Colonic mucosa (tissue), 4 donors: ENCODE data around the gene SPEF2. TPM values are rescaled to one million over a fixed set of nuclear protein-coding genes. Genes with fewer than 3 reads are reported as not detected.

Source experiments
- DNase-seq: peaks from one replicate; pipeline ENCODE4 v3.0.0-alpha.2; 2020
- H3K27ac ChIP-seq: fragments of 200-600 bp; one replicate; pipeline ENCODE4 v1.8.0; 2021
- H3K27me3 ChIP-seq: fragments of 200-600 bp; one replicate; pipeline ENCODE4 v1.8.0; 2021
- H3K36me3 ChIP-seq: fragments of 200-600 bp; one replicate; pipeline ENCODE4 v1.8.0; 2021
- H3K4me1 ChIP-seq: fragments of 200-600 bp; one replicate; pipeline ENCODE4 v1.8.0; 2021; ENCODE audit warnings: mild to moderate bottlenecking
- H3K4me3 ChIP-seq: fragments of 200-600 bp; one replicate; pipeline ENCODE4 v1.8.0; 2021
- H3K9ac ChIP-seq, 2 donors: one replicate each; pipeline ENCODE4 v1.7.0; 2013; ENCODE audit warnings: control low read depth in 2 of 2, low read depth in 2 of 2, low read length in 2 of 2
- H3K9me3 ChIP-seq: fragments of 200-600 bp; one replicate; pipeline ENCODE4 v1.8.0; 2021
- CTCF ChIP-seq: fragments of 200-600 bp; IDR thresholded peaks from one replicate; pipeline ENCODE4 v1.8.0; 2022; ENCODE audit warnings: antibody characterized with exemption, mild to moderate bottlenecking
- intact Hi-C: fragments of 100-400 bp; cut with DNase I; formaldehyde crosslinking; loops from one replicate; pipeline ENCODE4 v1.14.1; 2022
- total RNA-seq, 2 donors: library from RNA; stranded (reverse); fragmentation: NEBNext Ultra II Directional in 1 of 2; extraction: Animal tissue kit (Norgen Biotek cat#: 25700) in 1 of 2; gene quantifications; one replicate each; pipeline ENCODE4 v1.2.1, GENCODE V29; 2021
- donor health status: healthy.
- donor health status: DM: no; HTN: no; CAD: no.
- donor health status: DM: no; HTN: no; CAD: no.

SPEF2 gene
- total RNA-seq, 2 donors from 2014 or later: 3.3 to 6.0 TPM

- Histone ChIP-seq H3K9ac (no peak overlapping the region), H3K4me3 (no peak overlapping the region), H3K9me3 (no peaks in the 10 kb centered on the region), H3K27me3 (no peaks in the 10 kb centered on the region), H3K36me3 (no peaks in the 10 kb centered on the region), H3K27ac (no peak overlapping the region), H3K4me1 (no peaks in the 10 kb centered on the region)
- TF ChIP-seq CTCF: no peak
- intact Hi-C loops: no loop called here
- DNase-seq: no peak
Observed at GRCh38 chr5:35771839-35772238, 154.2 kb downstream of the SPEF2 start.

- no peak for DNase-seq
- Histone ChIP-seq H3K27ac (no peak overlapping the region), H3K27me3 (no peaks in the 10 kb centered on the region), H3K4me1 (no peaks in the 10 kb centered on the region), H3K4me3 (no peak overlapping the region), H3K9ac (no peak overlapping the region), H3K9me3 (no peaks in the 10 kb centered on the region), H3K36me3 (no peaks in the 10 kb centered on the region)
- TF ChIP-seq CTCF: no peak
- intact Hi-C loops: no loop called here
Observed at GRCh38 chr5:35773967-35774366, 156.3 kb downstream of the SPEF2 start.

GRCh38 chr5:35776757-35777156, 159.1 kb downstream of the SPEF2 start:
- no peak overlapping the region for H3K27ac ChIP-seq
- no peaks in the 10 kb centered on the region for H3K36me3 ChIP-seq
- intact Hi-C loops: loop anchor here (5.0 kb wide), 1 partner anchor 41 kb away; no protein-coding TSS in a partner anchor
- DNase-seq: no peak
- no peaks in the 10 kb centered on the region for H3K27me3 ChIP-seq
- H3K4me3 ChIP-seq: no peak overlapping the region
- no peaks in the 10 kb centered on the region for H3K4me1 ChIP-seq
- H3K9ac ChIP-seq: no peak overlapping the region
- H3K9me3 ChIP-seq: no peaks in the 10 kb centered on the region
- no peak for TF ChIP-seq CTCF

GRCh38 chr5:35777358-35778087, 159.9 kb downstream of the SPEF2 start:
- no peak overlapping the region for H3K4me3 ChIP-seq
- no peaks in the 10 kb centered on the region for H3K36me3 ChIP-seq
- no peaks in the 10 kb centered on the region for H3K9me3 ChIP-seq
- TF ChIP-seq CTCF: peak; percentile 56
- H3K9ac ChIP-seq: no peak overlapping the region
- DNase-seq: peak; percentile 67
- no peak overlapping the region for H3K27ac ChIP-seq
- no peaks in the 10 kb centered on the region for H3K27me3 ChIP-seq
- H3K4me1 ChIP-seq: no peaks in the 10 kb centered on the region
- intact Hi-C loops: loop anchor here (2.0 to 5.0 kb wide), 2 partner anchors 40 to 147 kb away; no protein-coding TSS in a partner anchor

GRCh38 chr5:35778259-35778769, 160.7 kb downstream of the SPEF2 start:
- H3K9ac ChIP-seq: no peak overlapping the region
- intact Hi-C loops: loop anchor here (2.0 to 5.0 kb wide), 2 partner anchors 39 to 146 kb away; no protein-coding TSS in a partner anchor
- H3K36me3 ChIP-seq: no peaks in the 10 kb centered on the region
- H3K4me3 ChIP-seq: no peak overlapping the region
- H3K9me3 ChIP-seq: no peaks in the 10 kb centered on the region
- H3K27ac ChIP-seq: no peak overlapping the region
- no peaks in the 10 kb centered on the region for H3K27me3 ChIP-seq
- no peak for TF ChIP-seq CTCF
- no peak for DNase-seq
- no peaks in the 10 kb centered on the region for H3K4me1 ChIP-seq
